M059J (cell line): Measurements from ENCODE around the gene TRAPPC10. TPM values are rescaled to one million over a fixed set of nuclear protein-coding genes. Genes with fewer than 3 reads are reported as not detected.
"Not testable (repeated sequence)": the region's sequence is repeated elsewhere in the genome, so short reads cannot be mapped to it uniquely, and the experiment has no call there.

ENCODE experiments used
- DNase-seq: peaks from one replicate; pipeline ENCODE4 v3.0.0-alpha.2; 2012; ENCODE audit warnings: low read depth
- total RNA-seq: library from RNA; depleted of rRNA; stranded (reverse); fragments of >200 nt; shearing (Covaris generic); gene quantifications from 2 replicates; pipeline ENCODE4 v1.2.3, GENCODE V29; 2014; rRNA removed

The TRAPPC10 gene
- total RNA-seq, 1 experiment from 2014 or later: 33.1 TPM

DNA sequence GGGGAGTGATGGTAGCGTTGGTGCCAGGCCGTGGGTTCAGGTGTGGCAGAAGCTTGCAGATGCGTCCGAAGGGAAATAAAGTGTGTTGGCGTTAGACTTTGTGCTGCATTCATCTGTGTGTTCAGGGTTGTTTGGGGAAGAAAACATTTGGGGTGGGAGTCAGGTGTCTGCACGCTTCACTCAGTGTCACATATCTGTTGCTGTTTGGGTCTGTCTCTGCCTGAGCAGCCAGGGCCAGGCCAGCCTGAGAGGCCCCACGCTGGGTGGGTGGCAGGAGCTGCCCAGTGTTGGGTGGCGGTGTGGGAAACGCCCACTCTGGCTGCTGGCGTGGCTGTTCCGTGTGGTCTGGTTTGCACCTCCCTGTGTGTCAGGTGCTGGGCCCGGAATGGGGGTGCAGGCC is 133.5 kb downstream of the TRAPPC10 start:
- DNase-seq: not testable (repeated sequence)

DNA sequence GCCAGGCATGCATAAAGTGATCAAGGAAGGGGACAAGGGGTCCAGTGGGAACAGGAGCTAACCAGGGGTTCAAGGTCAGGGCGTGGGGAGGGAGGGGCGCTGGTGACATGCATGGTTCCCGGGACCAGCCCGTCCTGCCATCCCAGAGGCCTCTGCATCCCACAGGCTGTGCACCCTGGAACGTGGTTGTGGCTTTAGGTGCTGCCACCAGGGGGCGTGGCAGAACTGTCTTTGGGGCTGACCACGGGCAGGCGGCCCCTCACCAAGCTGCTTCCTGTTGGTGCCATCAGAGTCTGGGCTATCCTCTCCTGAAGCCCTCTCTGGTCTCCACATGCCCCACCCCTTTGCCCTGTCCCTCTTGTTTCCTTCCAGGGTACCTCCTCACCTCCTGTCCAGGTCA is 135.0 kb downstream of the TRAPPC10 start:
- DNase-seq: not testable (repeated sequence)

DNA sequence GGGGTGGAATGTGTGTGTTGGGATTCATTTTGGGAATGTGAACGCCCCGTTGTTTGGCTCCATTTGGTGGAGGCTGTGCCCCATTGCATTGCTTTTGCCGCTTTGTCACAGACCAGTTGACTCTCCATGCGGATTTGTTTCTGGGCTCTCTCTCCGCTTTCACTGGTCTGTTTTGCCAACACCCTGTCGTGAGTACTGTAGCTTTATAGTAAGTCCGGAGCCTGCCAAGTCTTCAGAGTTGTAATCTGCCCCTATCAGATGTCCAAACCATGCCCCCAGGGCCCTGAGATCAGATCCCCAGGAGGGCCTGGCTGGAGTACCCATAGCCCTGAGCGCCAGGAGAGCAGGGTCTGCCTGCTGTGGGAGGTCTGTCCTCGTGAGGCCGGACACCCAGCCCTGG is 138.1 kb downstream of the TRAPPC10 start:
- DNase-seq: not testable (repeated sequence)

- DNase-seq: not testable (repeated sequence)
Measured at GRCh38 chr21:44153214-44153888, 141.2 kb downstream of the TRAPPC10 start.

GRCh38 chr21:44153889-44154228 is 141.8 kb downstream of the TRAPPC10 start:
- DNase-seq: not testable (repeated sequence)

GRCh38 chr21:44154816-44155230 is 142.7 kb downstream of the TRAPPC10 start:
- not testable (repeated sequence) for DNase-seq

- not testable (repeated sequence) for DNase-seq
Measured at GRCh38 chr21:44155231-44155993, 143.3 kb downstream of the TRAPPC10 start.

GRCh38 chr21:44155994-44156380 is 143.9 kb downstream of the TRAPPC10 start:
- DNase-seq: not testable (repeated sequence)

Other genes with a start within 250 kb of the TRAPPC10 start
- gene CSTB, start 236.0 kb upstream of the TRAPPC10 start, total RNA-seq: 29.6 and 35.7 TPM in 2 replicates
- 29.8 and 34.6 TPM in 2 replicates for gene RRP1, start 222.7 kb upstream of the TRAPPC10 start, total RNA-seq
- 27.8 and 59.8 TPM in 2 replicates for gene AGPAT3, start 147.1 kb upstream of the TRAPPC10 start, total RNA-seq
- gene PWP2, start 95.1 kb downstream of the TRAPPC10 start, total RNA-seq: 6.4 and 14.4 TPM in 2 replicates
- gene GATD3, start 121.4 kb downstream of the TRAPPC10 start, total RNA-seq: 4.5 and 8.3 TPM in 2 replicates
- gene ICOSLG, start 228.6 kb downstream of the TRAPPC10 start, total RNA-seq: 0.10 TPM in 1 of 2 replicates, not detected in the other
- not detected in 2 replicates for gene DNMT3L, start 249.6 kb downstream of the TRAPPC10 start, total RNA-seq